22Rv1 (cell line): ENCODE data around the gene ZSWIM5.

Experiments
- ZFX ChIP-seq: fragments of 450-650 bp; IDR thresholded peaks from 2 replicates; pipeline ENCODE4 v1.6.1; 2017; ENCODE audit warnings: antibody characterized with exemption, borderline replicate concordance
- TF ChIP-seq, protein P1 (sequence below): fragments of 450-650 bp; IDR thresholded peaks from 2 replicates; pipeline ENCODE4 v1.5.1; 2017; ENCODE audit warnings: mild to moderate bottlenecking

DNA sequence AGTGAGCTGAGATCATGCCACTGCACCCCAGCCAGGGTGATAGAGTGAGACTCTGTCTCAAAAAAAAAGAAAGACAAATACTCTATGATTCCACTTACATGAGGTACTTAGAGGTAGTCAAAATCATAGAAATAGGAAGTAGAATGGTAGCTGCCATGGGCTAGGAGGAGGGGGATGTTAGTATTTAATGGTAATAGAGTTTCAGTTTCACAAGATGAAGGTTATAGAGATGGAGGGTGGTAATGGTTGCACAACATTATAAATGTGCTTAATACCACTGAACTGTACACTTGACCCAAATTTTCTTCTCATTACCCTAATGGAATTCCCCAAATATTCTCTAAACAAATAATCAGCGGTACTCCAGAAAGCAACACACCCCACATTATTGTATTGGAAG is 232.8 kb downstream of the ZSWIM5 start:
- TF ChIP-seq, protein P1, sequence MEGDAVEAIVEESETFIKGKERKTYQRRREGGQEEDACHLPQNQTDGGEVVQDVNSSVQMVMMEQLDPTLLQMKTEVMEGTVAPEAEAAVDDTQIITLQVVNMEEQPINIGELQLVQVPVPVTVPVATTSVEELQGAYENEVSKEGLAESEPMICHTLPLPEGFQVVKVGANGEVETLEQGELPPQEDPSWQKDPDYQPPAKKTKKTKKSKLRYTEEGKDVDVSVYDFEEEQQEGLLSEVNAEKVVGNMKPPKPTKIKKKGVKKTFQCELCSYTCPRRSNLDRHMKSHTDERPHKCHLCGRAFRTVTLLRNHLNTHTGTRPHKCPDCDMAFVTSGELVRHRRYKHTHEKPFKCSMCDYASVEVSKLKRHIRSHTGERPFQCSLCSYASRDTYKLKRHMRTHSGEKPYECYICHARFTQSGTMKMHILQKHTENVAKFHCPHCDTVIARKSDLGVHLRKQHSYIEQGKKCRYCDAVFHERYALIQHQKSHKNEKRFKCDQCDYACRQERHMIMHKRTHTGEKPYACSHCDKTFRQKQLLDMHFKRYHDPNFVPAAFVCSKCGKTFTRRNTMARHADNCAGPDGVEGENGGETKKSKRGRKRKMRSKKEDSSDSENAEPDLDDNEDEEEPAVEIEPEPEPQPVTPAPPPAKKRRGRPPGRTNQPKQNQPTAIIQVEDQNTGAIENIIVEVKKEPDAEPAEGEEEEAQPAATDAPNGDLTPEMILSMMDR, result no peak
- TF ChIP-seq ZFX, result no peak
